Measurements from ENCODE around the gene PLPP7. TPM values are rescaled to one million over a fixed set of nuclear protein-coding genes. Genes with fewer than 3 reads are reported as not detected.

Gene PLPP7
- polyA plus RNA-seq, 1 donor from 2014 or later: 0.87 TPM

- no peaks in the 10 kb centered on the region for H3K79me2 ChIP-seq (replicated peaks; ENCODE audit: insufficient read depth, low read length)
- H4K20me1 ChIP-seq (ENCODE audit: insufficient read depth): no peaks in the 10 kb centered on the region
- no peak overlapping the region for H2AFZ ChIP-seq (ENCODE audit: low read depth, low read length)
- no peak overlapping the region for H3K4me2 ChIP-seq (ENCODE audit: low read length)
- H3K9me3 ChIP-seq (ENCODE audit: low read length): no peaks in the 10 kb centered on the region
- no peak overlapping the region for H3K4me3 ChIP-seq (ENCODE audit: low read length)
- no peak overlapping the region for H3K27ac ChIP-seq (ENCODE audit: low read length)
- no peak overlapping the region for H3K9ac ChIP-seq (ENCODE audit: low read length)
- TF ChIP-seq TAF1 (IDR thresholded peaks at IDR 0.05; ENCODE audit: low read depth): no peak
- no peak for TF ChIP-seq MXI1 (conservative IDR thresholded peaks at IDR 0.05; ENCODE audit: poor library complexity, severe bottlenecking)
- TF ChIP-seq, protein P1, sequence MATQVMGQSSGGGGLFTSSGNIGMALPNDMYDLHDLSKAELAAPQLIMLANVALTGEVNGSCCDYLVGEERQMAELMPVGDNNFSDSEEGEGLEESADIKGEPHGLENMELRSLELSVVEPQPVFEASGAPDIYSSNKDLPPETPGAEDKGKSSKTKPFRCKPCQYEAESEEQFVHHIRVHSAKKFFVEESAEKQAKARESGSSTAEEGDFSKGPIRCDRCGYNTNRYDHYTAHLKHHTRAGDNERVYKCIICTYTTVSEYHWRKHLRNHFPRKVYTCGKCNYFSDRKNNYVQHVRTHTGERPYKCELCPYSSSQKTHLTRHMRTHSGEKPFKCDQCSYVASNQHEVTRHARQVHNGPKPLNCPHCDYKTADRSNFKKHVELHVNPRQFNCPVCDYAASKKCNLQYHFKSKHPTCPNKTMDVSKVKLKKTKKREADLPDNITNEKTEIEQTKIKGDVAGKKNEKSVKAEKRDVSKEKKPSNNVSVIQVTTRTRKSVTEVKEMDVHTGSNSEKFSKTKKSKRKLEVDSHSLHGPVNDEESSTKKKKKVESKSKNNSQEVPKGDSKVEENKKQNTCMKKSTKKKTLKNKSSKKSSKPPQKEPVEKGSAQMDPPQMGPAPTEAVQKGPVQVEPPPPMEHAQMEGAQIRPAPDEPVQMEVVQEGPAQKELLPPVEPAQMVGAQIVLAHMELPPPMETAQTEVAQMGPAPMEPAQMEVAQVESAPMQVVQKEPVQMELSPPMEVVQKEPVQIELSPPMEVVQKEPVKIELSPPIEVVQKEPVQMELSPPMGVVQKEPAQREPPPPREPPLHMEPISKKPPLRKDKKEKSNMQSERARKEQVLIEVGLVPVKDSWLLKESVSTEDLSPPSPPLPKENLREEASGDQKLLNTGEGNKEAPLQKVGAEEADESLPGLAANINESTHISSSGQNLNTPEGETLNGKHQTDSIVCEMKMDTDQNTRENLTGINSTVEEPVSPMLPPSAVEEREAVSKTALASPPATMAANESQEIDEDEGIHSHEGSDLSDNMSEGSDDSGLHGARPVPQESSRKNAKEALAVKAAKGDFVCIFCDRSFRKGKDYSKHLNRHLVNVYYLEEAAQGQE (IDR thresholded peaks at IDR 0.05; ENCODE audit: borderline replicate concordance): no peak
- TF ChIP-seq RAD21 (conservative IDR thresholded peaks at IDR 0.05): no peak
- no peak for TF ChIP-seq CTCF (IDR thresholded peaks at IDR 0.05; ENCODE audit: poor library complexity, severe bottlenecking)
- TF ChIP-seq EP300 (conservative IDR thresholded peaks at IDR 0.05; ENCODE audit: poor library complexity, severe bottlenecking): no peak
- no peak for TF ChIP-seq POLR2AphosphoS5 (IDR thresholded peaks at IDR 0.05)
- no peak for TF ChIP-seq EZH2 (IDR thresholded peaks at IDR 0.05; ENCODE audit: borderline replicate concordance, insufficient read depth, low read length, poor library complexity, severe bottlenecking)
- TF ChIP-seq SMC3 (conservative IDR thresholded peaks at IDR 0.05; ENCODE audit: poor library complexity): no peak
- no peaks in the 10 kb centered on the region for H3F3A ChIP-seq (ENCODE audit: insufficient read depth, low read length, poor library complexity, severe bottlenecking)
- no peaks in the 10 kb centered on the region for H3K27me3 ChIP-seq (ENCODE audit: insufficient read depth, low read depth, low read length)
- no peaks in the 10 kb centered on the region for H3K36me3 ChIP-seq (ENCODE audit: insufficient read depth, low read length)
- H3K9me2 ChIP-seq (ENCODE audit: insufficient read depth, low read length): no peaks in the 10 kb centered on the region
Measured at GRCh38 chr9:131296906-131297500, 7.5 kb downstream of the PLPP7 start.

- H3K4me2 ChIP-seq (ENCODE audit: low read length): no peak overlapping the region
- no peak for TF ChIP-seq EZH2 (IDR thresholded peaks at IDR 0.05; ENCODE audit: borderline replicate concordance, insufficient read depth, low read length, poor library complexity, severe bottlenecking)
- no peak for TF ChIP-seq TAF1 (IDR thresholded peaks at IDR 0.05; ENCODE audit: low read depth)
- TF ChIP-seq, protein P1 (IDR thresholded peaks at IDR 0.05; ENCODE audit: borderline replicate concordance): no peak
- TF ChIP-seq CTCF (IDR thresholded peaks at IDR 0.05; ENCODE audit: poor library complexity, severe bottlenecking): no peak
- TF ChIP-seq MXI1 (conservative IDR thresholded peaks at IDR 0.05; ENCODE audit: poor library complexity, severe bottlenecking): no peak
- TF ChIP-seq EP300 (conservative IDR thresholded peaks at IDR 0.05; ENCODE audit: poor library complexity, severe bottlenecking): no peak
- no peak for TF ChIP-seq RAD21 (conservative IDR thresholded peaks at IDR 0.05)
- no peak for TF ChIP-seq SMC3 (conservative IDR thresholded peaks at IDR 0.05; ENCODE audit: poor library complexity)
- TF ChIP-seq POLR2AphosphoS5 (IDR thresholded peaks at IDR 0.05): no peak
- no peaks in the 10 kb centered on the region for H4K20me1 ChIP-seq (ENCODE audit: insufficient read depth)
- H3K36me3 ChIP-seq (ENCODE audit: insufficient read depth, low read length): no peaks in the 10 kb centered on the region
- H3K27ac ChIP-seq (ENCODE audit: low read length): no peak overlapping the region
- H3K9me2 ChIP-seq (ENCODE audit: insufficient read depth, low read length): no peaks in the 10 kb centered on the region
- no peaks in the 10 kb centered on the region for H3K79me2 ChIP-seq (replicated peaks; ENCODE audit: insufficient read depth, low read length)
- no peak overlapping the region for H3K9ac ChIP-seq (ENCODE audit: low read length)
- H3K4me3 ChIP-seq (ENCODE audit: low read length): no peak overlapping the region
- no peaks in the 10 kb centered on the region for H3K27me3 ChIP-seq (ENCODE audit: insufficient read depth, low read depth, low read length)
- no peaks in the 10 kb centered on the region for H3F3A ChIP-seq (ENCODE audit: insufficient read depth, low read length, poor library complexity, severe bottlenecking)
- no peaks in the 10 kb centered on the region for H3K9me3 ChIP-seq (ENCODE audit: low read length)
- H2AFZ ChIP-seq (ENCODE audit: low read depth, low read length): no peak overlapping the region
Measured at GRCh38 chr9:131297903-131298302, 8.4 kb downstream of the PLPP7 start.
